Common myeloid progenitor, CD34-positive (primary cell): Measurements from ENCODE around the gene SH3GL3.

Experiments
- CTCF ChIA-PET: fragments of 350-600 bp; sonication (Branson Sonifier 250); formaldehyde crosslinking; loops from one replicate; lab custom pipeline; 2021; ENCODE audit warnings: antibody characterized with exemption; lab: Charles Lee
- POLR2A ChIA-PET: fragments of 350-600 bp; sonication (Branson Sonifier 250); formaldehyde crosslinking; loops from one replicate; lab custom pipeline; 2021; ENCODE audit warnings: antibody characterized with exemption; lab: Charles Lee
- DNase-seq, 3 donors: peaks; one replicate each; pipeline versions ENCODE4 v3.0.0 to v3.0.0-alpha.2; 2013
- H3K27ac ChIP-seq, 2 experiments: 1 replicate in 1 of 2; 2 replicates in 1 of 2; pipeline ENCODE4 v1.7.0; 2013; ENCODE audit warnings: inconsistent platforms in 2 of 2, low read length in 2 of 2, mild to moderate bottlenecking in 2 of 2, low read depth in 1 of 2, moderate library complexity in 1 of 2; ENCODE audit not compliant: severe bottlenecking in 2 of 2, insufficient read depth in 1 of 2, poor library complexity in 1 of 2
- H3K27me3 ChIP-seq, 5 experiments: replicated peaks in 2 of 5; 1 replicate in 3 of 5; 2 replicates in 2 of 5; pipeline versions ENCODE4 v1.6.1 to v1.7.0; 2013; ENCODE audit warnings: low read length in 4 of 5, mild to moderate bottlenecking in 2 of 5, moderate library complexity in 2 of 5, inconsistent platforms in 1 of 5; ENCODE audit not compliant: insufficient read depth in 5 of 5, control insufficient read depth in 4 of 5
- H3K36me3 ChIP-seq, 4 experiments: 1 replicate in 2 of 4; 2 replicates in 2 of 4; pipeline versions ENCODE4 v1.6.1 to v1.7.0; 2013; ENCODE audit warnings: low read length in 3 of 4, control low read depth in 1 of 4, mild to moderate bottlenecking in 1 of 4; ENCODE audit not compliant: control insufficient read depth in 4 of 4, insufficient read depth in 4 of 4
- H3K4me1 ChIP-seq, 4 experiments: 1 replicate in 3 of 4; 2 replicates in 1 of 4; pipeline versions ENCODE4 v1.6.1 to v1.7.1; 2013; ENCODE audit warnings: low read length in 3 of 4, mild to moderate bottlenecking in 3 of 4, control low read depth in 1 of 4, inconsistent platforms in 1 of 4, moderate library complexity in 1 of 4; ENCODE audit not compliant: control insufficient read depth in 4 of 4, insufficient read depth in 4 of 4; ENCODE audit errors: control extremely low read depth in 1 of 4
- H3K4me3 ChIP-seq, 7 experiments: 1 replicate in 4 of 7; 2 replicates in 3 of 7; pipeline versions ENCODE4 v1.5.1 to v1.7.0; 2013; ENCODE audit warnings: mild to moderate bottlenecking in 7 of 7, low read length in 6 of 7, moderate library complexity in 6 of 7, inconsistent platforms in 2 of 7, low read depth in 2 of 7, control low read depth in 1 of 7; ENCODE audit not compliant: insufficient read depth in 4 of 7, control insufficient read depth in 1 of 7; ENCODE audit errors: extremely low read depth in 1 of 7
- H3K9me3 ChIP-seq, 5 experiments: 1 replicate in 4 of 5; 2 replicates in 1 of 5; pipeline versions ENCODE4 v1.6.1 to v1.7.1; 2013; ENCODE audit warnings: low read length in 4 of 5, mild to moderate bottlenecking in 2 of 5, inconsistent platforms in 1 of 5, low read depth in 1 of 5, moderate library complexity in 1 of 5; ENCODE audit not compliant: control insufficient read depth in 4 of 5, insufficient read depth in 2 of 5; ENCODE audit errors: control extremely low read depth in 1 of 5
- WGBS: methylation state at CpG from one replicate; pipeline ENCODE4 v1.1.5; 2013; ENCODE audit not compliant: insufficient coverage; 5-methylcytosine and 5-hydroxymethylcytosine counted together

Gene SH3GL3

DNA sequence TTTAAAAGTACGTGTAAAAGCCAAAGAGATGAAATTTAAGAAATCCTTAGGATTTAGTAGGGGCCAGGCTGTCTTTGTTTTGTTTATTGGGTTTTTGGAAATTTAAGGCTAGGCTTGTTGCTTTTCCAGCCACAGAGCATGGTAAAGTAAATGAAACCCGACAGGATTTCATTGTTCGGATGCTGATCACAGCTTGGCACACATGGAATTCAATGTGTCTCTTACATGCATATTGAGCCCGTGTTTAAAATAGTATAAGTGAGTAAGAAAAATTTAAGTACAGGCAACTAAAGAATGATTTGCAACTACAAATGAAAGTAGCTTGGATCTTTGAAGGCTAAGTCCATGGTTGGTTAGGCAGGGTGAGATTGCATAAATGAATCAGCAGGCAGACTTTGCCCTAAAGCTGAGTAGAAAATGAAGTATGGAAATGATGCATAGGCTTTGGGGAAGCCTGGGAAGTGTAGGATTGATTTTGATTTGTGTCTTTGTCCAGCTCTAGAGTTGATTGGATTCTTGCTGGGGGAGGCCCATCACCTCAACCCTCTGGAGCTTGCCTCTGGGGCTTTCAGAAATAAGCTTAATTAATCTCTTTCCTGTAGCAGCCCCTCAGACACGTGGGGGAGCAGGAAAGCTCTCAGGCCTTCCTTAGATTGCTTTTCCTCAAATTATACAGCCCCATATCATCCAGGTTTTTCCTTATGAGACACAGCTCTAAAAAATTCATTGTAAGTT lies 138.6 kb downstream of the SH3GL3 start:
- no peak overlapping the region for H3K4me3 ChIP-seq
- WGBS: 100% methylated on average over 2 of the region's 5 CpGs
- H3K4me1 ChIP-seq: no peaks in the 10 kb centered on the region
- no peaks in the 10 kb centered on the region for H3K36me3 ChIP-seq
- no peak for DNase-seq
- H3K27ac ChIP-seq: no peak overlapping the region
- POLR2A ChIA-PET: no interaction called here
- no peaks in the 10 kb centered on the region for H3K9me3 ChIP-seq
- CTCF ChIA-PET: interaction anchor here (1.0 to 1.9 kb wide), 3 partner anchors 12 to 26 kb away, joined by 3 to 8 read pairs (median 3); no protein-coding TSS in a partner anchor
- peaks cover 0 to 3% (median 0%) of the 10 kb centered on the region in 5 experiments for H3K27me3 ChIP-seq

DNA sequence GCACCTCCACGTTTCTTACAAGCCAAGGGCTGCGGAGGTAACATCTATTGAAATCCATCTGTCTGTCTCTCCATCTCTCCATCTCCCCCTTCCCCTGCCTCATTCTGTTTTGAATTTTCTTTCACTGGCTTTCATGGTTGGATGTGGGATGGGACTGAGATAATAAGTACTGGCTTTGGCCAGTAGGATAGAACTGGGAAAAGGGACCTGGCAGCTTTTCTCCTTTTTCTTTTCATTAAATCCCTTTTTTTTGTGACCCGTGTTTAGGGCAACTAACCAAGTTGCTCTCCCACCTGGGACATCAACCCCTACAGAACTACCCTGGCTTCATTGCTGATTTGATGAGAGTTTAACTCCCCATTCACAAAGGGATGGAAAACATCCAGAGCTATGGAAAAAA lies 139.9 kb downstream of the SH3GL3 start:
- no peaks in the 10 kb centered on the region for H3K36me3 ChIP-seq
- DNase-seq: no peak
- POLR2A ChIA-PET: no interaction called here
- no CpG with 5 or more reads among the region's 3 CpGs for WGBS
- H3K27me3 ChIP-seq: peaks cover 0 to 3% (median 0%) of the 10 kb centered on the region in 5 experiments
- no peak overlapping the region for H3K27ac ChIP-seq
- CTCF ChIA-PET: interaction anchor here (1.3 to 1.9 kb wide), 3 partner anchors 13 to 27 kb away, joined by 3 to 8 read pairs (median 3); no protein-coding TSS in a partner anchor
- no peaks in the 10 kb centered on the region for H3K4me1 ChIP-seq
- no peaks in the 10 kb centered on the region for H3K9me3 ChIP-seq
- H3K4me3 ChIP-seq: no peak overlapping the region

DNA sequence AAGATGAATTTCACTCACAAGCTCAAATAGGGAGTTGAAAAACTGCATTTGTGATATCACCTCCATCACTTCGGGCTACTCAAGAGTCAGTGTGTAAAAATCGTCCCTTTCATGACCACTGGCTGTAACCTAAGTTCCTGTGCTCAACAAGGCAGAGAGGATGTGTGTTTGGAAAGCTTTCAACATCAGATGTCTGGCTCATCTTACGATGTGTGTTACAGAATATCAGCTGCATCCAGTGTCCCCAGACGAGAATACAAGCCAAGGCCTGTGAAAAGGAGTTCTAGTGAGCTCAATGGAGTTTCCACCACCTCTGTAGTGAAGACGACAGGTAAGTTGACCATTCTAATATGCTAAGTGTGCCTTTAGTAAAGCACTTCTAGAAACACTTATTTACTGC lies 141.3 kb downstream of the SH3GL3 start:
- ChIA-PET POLR2A (no interaction called here), CTCF (no interaction called here)
- 99% methylated on average over 5 of the region's 5 CpGs for WGBS
- Histone ChIP-seq H3K36me3 (no peaks in the 10 kb centered on the region), H3K27me3 (peaks cover 0 to 3% (median 0%) of the 10 kb centered on the region in 5 experiments), H3K27ac (no peak overlapping the region), H3K4me1 (no peaks in the 10 kb centered on the region), H3K4me3 (no peak overlapping the region), H3K9me3 (no peaks in the 10 kb centered on the region)
- no peak for DNase-seq

DNA sequence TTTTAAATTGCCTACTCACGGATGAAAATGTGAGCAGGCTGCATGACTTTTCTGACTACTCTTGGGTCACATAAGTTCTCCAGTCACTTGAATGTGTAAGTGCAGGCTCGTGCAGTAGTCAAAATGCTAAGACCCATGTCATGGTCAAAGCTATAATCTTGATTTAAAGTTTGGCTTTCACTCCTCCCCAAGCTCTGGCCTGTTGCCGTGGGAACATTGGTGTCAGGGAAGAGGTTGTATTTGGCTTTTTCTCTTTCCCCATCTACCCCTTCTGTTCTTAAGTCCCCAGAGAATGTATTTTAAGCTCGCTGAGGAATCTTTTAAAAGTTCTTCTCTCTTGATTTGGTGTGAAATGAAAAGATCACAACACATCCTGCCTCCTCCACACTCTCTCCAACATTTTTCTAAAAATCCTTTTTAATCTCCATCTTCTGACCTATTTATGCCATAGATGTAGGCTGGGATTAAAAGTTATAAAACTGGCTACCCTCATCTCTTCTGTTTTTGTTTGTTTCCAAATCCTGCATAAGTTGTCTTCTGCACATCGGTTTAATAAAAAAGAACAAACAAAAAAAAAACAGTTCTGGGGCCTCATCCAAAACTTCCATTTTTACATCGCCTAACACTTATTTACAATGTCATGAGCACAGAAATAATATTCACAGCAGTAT lies 145.4 kb downstream of the SH3GL3 start:
- H3K27ac ChIP-seq: no peak overlapping the region
- no peak overlapping the region for H3K4me3 ChIP-seq
- ChIA-PET CTCF (no interaction called here), POLR2A (no interaction called here)
- H3K27me3 ChIP-seq: no peaks in the 10 kb centered on the region
- DNase-seq: no peak
- H3K4me1 ChIP-seq: no peaks in the 10 kb centered on the region
- WGBS: 92% methylated on average over 3 of the region's 6 CpGs
- H3K36me3 ChIP-seq: no peaks in the 10 kb centered on the region
- H3K9me3 ChIP-seq: no peaks in the 10 kb centered on the region

DNA sequence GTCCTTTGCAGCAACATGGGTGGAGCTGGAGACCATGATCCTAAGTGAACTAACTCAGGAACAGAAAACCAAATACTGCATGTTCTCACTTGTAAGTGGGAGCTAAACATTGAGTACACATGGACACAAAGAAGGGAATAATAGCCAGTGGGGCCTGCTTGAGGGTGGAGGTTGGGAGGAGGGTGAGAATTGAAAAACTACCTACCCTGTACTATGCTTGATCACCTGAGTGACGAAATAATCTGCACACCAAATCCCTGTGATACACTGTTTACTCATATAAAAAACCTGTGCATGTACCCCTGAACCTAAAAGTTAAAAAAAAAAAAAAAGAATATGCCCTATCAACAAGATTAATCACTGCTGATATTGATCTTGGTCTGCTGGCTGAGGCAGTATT lies 148.1 kb downstream of the SH3GL3 start:
- H3K4me3 ChIP-seq: no peak overlapping the region
- H3K4me1 ChIP-seq: no peaks in the 10 kb centered on the region
- no peak for DNase-seq
- WGBS: no CpG with 5 or more reads among the region's 1 CpG
- H3K9me3 ChIP-seq: peaks cover 0 to 4% (median 0%) of the 10 kb centered on the region in 5 experiments
- no peaks in the 10 kb centered on the region for H3K27me3 ChIP-seq
- CTCF ChIA-PET: no interaction called here
- no peak overlapping the region for H3K27ac ChIP-seq
- POLR2A ChIA-PET: interaction anchor here (0.6 kb wide), 1 partner anchor 9 kb away, joined by 4 read pairs; no protein-coding TSS in a partner anchor
- H3K36me3 ChIP-seq: no peaks in the 10 kb centered on the region

DNA sequence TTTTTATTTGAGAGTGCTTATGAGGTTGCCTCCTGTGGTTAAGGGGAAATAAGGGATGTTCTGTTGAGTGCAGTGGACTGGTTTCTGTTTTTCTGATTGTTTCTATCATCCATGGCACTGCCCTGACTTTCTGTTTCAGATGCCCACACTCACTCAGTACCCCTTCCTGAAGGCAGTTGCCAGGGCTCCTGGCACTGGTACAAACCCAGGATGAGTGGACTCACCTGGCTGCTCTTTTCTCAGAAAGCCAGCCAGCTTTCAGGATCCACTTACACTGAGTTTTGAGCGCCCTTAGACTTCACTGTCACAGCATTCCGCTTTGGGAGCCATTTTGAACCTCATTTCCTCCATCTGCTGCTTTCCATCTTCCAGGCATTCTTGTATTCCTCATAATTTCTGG lies 150.9 kb downstream of the SH3GL3 start:
- no peaks in the 10 kb centered on the region for H3K27me3 ChIP-seq
- ChIA-PET POLR2A (no interaction called here), CTCF (no interaction called here)
- H3K27ac ChIP-seq: no peak overlapping the region
- H3K4me3 ChIP-seq: no peak overlapping the region
- no peak for DNase-seq
- WGBS: 87% methylated on average over 2 of the region's 2 CpGs
- no peaks in the 10 kb centered on the region for H3K4me1 ChIP-seq
- peaks cover 0 to 4% (median 0%) of the 10 kb centered on the region in 5 experiments for H3K9me3 ChIP-seq
- no peaks in the 10 kb centered on the region for H3K36me3 ChIP-seq

DNA sequence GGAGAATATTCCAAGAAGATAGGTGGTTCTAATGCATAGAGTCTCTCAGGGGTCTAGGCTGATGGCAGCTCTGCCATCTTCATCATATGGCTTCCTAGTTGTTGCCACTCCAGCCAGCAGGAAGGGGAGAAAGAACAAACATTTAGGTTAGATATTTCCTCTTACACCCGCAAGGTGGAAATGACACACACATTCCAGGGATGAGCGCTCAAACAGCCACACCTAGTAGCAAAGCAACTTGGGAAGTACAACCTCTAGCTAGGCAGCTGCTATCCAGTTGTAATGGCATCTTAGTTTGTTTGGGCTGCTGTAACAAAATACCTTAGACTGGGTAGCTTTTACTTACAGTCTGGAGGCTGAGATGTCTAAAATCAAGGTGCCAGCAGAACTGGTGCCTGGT lies 154.9 kb downstream of the SH3GL3 start:
- Histone ChIP-seq H3K27me3 (no peaks in the 10 kb centered on the region), H3K9me3 (peaks cover 0 to 4% (median 0%) of the 10 kb centered on the region in 5 experiments), H3K4me3 (no peak overlapping the region), H3K27ac (no peak overlapping the region), H3K4me1 (no peaks in the 10 kb centered on the region), H3K36me3 (no peaks in the 10 kb centered on the region)
- ChIA-PET POLR2A (no interaction called here), CTCF (no interaction called here)
- no peak for DNase-seq
- WGBS: no CpG with 5 or more reads among the region's 2 CpGs
